NCI-H1930 (cell line): ENCODE measurements around the gene TFF1.

Experiments
- DNase-seq, 2 experiments: peaks; one replicate each; lab custom pipeline; 2025; lab: John Stamatoyannopoulos, UW

The TFF1 gene

GRCh38 chr21:42343963-42344510 lies 22.3 kb downstream of the TFF1 start:
- DNase-seq = no peak

DNA sequence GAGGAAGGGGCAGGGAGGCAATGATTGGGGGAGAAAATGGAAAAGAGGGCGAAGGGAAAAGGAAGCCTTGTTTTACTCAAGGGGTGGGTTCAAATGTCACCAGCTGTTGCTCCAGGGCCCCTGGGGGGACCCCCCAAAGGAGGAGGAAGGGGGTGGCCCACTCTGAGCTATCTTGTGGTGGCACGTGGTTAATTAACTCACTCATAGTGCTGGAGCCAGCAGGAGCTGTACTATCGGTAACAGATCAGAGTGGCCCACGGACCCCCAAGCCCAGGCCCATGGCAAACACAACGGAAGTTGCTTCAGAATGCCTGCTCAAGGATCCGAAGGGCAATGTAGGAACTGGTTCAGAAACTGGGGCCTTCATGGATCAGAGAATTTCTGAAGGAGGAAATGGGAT lies 22.8 kb downstream of the TFF1 start:
- no peak for DNase-seq

- DNase-seq = no peak
Observed at GRCh38 chr21:42343101-42343500, 23.2 kb downstream of the TFF1 start.

- no peak for DNase-seq
Observed at GRCh38 chr21:42341776-42342542, 24.4 kb downstream of the TFF1 start.

GRCh38 chr21:42340187-42341050 lies 25.9 kb downstream of the TFF1 start:
- DNase-seq = no peak

DNA sequence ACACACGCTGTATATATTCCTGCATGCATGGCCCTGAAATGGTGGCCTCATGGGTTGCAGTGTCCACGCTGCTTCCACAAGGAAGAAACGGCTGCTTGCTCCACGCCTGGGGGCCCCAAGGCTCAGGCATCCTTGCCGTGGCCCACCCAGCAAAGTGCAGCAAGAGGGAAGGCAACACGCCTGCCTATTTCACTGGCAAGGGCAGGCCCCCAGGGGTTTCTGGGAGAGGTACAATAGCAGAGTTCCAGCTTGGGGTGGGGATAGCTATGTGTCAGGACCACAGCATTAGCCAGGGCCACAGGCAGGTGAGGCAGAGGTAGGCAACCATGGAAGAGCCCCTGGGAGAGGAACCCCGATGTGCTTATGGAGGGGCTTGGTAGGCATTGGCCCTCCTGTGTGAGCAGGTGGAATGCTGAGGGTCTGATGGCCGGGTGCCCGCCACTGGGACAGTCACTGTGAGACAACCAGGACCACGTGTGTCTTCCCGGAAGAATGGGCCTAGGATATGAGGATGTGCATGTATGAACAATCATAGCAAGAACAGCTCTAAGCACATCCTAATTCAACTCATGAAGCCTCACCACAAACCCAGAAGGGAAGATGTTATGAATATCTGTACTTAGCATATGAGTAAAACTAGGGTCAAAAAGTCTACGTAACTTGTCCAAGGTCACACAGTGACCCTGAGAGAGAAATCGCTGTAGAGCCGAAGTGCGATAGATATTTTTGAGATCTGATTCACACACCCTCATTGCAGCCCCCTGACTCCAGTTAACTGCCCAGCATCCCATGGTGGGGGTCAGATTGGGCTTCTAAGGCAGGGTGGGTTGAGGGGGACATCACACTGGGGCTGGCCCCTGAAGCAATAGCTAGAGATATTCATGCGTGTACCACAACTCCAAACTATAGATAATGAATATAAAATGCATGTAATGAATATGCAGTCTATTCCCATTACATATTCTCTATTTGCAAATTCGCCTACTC lies 27.3 kb downstream of the TFF1 start:
- DNase-seq = no peak

DNA sequence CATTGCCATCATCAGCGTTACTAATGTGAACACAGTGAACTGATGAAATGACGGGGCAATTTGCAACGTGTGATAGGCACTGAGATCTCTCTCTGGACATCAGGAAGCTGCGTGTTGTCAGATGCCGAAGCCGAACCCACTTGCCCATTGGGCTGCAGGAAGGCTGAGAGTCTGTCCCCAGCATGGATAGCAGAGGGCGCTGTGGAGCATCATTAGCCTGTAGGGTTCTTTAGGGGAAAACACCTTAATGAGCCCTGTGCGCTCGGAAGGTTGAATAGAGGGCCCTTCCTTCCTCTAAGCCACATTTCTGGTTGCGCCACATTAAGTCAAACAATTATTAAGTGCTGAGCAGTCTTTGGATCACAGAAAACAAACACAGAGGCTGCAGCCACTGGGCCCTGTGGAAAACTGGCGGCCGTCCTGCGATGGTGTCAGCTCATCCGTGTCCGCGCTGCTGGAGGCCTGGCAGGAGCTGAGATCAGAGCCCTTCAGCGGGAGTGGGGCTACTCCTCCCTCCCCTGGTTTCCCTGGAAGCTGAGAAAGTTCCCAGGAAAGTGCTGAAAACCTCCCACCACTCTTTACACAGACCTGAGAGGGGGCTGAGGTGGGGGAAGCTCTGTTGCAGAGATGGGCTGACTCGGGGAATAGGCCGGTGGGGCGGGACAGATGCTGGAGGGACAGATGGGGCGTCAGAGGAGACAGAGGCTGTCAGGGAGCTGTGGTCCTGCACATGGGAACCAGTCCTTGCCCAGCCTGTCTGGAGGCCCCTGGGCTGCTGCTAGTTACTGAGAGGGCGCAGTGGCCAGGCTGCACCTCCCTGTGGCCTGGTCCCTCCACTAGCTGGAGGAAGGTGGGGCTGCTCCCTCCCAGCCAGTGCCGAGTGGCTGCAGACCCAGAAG lies 28.3 kb downstream of the TFF1 start:
- peak in 1 of 2 experiments; percentile 25 for DNase-seq

- DNase-seq = no peak
Observed at GRCh38 chr21:42337276-42337675, 29.1 kb downstream of the TFF1 start.

DNA sequence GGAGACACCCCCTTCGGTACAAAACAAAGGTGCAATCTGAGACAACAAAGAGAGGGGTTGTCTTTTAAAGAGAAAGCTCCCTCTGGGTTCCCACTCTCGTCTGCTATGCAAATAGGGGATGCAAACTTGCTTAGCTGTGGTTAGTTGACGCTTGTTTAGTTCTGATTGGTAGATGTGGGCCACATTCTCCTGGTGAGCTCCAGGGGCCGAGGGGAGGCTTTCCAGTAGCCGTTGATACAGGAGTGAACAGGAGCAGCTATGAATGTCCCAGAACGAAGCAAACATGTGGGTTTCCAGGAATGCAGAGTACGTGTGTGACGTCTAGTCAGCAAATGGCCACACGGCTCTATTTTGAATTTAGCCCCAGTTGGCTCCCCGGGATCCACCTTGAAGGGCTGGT lies 30.3 kb downstream of the TFF1 start:
- no peak for DNase-seq

DNA sequence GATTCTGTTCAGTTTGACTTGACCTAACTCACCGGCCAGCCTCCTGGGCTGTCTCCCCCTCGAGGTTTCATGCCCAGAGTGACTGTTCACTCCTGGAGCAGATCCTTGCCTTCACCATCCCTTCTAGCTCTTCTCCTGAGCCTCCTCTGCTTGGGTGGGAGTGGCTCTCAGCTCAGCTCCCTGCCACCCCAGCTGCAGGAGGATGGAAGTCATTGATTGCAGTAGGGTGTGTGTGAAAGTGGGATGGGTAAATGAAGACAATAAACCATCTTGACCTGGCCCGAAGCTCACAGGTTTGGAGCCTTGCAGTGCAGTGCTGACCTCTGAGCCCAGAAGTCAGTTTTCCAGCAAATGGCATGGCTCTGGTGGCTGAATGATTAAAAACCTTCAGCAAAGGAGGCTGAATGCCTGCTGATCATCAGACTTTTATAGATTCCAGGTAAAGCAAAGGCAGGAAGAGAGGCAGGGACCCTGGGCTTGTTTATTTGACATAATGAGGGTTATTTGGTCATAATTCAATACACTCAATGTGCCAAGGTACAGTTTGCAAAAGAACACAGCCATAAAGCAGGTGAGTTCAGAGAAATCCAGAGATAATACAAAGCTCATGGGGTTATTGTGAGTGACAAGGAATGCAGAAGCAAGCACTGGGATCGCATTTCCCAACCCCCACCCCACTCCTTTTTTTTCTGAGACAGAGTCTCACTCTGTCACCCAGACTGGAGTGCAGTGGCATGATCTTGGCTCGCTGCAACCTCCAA lies 33.6 kb downstream of the TFF1 start:
- DNase-seq = no peak

DNA sequence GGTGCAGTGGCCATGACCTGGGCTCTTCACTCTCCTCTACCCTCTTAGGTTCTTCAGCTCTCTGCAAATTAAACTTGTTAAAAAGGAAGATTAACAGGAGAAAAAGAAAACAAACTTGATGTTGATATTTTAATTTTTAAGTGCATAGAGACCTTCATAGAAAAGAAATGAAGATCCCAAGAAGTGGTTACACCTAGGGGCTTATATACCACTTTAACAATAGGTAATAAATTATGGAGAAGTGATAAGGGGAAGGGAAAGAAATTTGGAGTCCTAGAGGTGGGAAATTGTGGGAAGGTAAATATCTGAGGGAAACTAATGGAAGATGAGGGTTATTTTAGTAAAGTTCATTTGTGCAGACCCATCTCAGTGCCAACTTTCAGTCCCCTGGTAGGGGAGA lies 34.7 kb downstream of the TFF1 start:
- no peak for DNase-seq

- no peak for DNase-seq
Observed at GRCh38 chr21:42330380-42331371, 35.7 kb downstream of the TFF1 start.

GRCh38 chr21:42324896-42325295 lies 41.4 kb downstream of the TFF1 start:
- DNase-seq = no peak

- DNase-seq = no peak
Observed at GRCh38 chr21:42321845-42322244, 44.5 kb downstream of the TFF1 start.

- DNase-seq = no peak
Observed at GRCh38 chr21:42321231-42321630, 45.1 kb downstream of the TFF1 start.

DNA sequence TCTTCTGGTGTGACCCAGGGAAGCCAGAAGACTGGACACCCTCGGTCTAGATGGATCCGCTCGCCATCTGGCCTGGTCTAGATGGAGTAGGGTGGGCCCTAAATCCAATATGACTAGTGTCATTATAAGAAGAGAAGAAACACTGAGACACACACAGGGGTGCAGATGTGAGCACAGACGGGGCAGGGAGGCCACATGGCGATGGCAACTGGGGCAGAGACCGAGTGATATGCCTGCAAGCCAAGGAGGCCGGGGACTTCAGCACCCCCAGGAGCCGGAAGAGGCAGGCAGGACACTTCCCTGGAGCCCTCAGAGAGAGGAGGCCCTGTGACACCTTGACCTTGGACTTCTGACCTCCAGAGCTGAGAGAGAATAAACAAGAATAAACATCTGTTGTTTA lies 45.5 kb downstream of the TFF1 start:
- no peak for DNase-seq

- no peak for DNase-seq
Observed at GRCh38 chr21:42319851-42320572, 46.3 kb downstream of the TFF1 start.

GRCh38 chr21:42319376-42319775 lies 47.0 kb downstream of the TFF1 start:
- DNase-seq = no peak
